PC-3 (cell line): Measurements from ENCODE around the gene CHAF1A.

ENCODE experiments used
- EZH2 ChIP-seq: fragments of 300-600 bp; sonication (generic); IDR thresholded peaks from one replicate; pipeline ENCODE4 v1.6.1; 2017; ENCODE audit warnings: antibody characterized with exemption, mild to moderate bottlenecking, low read length; ENCODE audit not compliant: unreplicated experiment
- EZH2phosphoT487 ChIP-seq: fragments of 300-600 bp; sonication (generic); IDR thresholded peaks from 2 replicates; pipeline ENCODE4 v1.6.1; 2018; ENCODE audit warnings: mild to moderate bottlenecking, antibody characterized with exemption, low read length, borderline replicate concordance
- TF ChIP-seq, protein P1 (sequence below): fragments of 300-600 bp; sonication (generic); conservative IDR thresholded peaks from 2 replicates; pipeline ENCODE4 v1.5.1; 2017; ENCODE audit warnings: antibody characterized with exemption, low read depth, mild to moderate bottlenecking, low read length

DNA sequence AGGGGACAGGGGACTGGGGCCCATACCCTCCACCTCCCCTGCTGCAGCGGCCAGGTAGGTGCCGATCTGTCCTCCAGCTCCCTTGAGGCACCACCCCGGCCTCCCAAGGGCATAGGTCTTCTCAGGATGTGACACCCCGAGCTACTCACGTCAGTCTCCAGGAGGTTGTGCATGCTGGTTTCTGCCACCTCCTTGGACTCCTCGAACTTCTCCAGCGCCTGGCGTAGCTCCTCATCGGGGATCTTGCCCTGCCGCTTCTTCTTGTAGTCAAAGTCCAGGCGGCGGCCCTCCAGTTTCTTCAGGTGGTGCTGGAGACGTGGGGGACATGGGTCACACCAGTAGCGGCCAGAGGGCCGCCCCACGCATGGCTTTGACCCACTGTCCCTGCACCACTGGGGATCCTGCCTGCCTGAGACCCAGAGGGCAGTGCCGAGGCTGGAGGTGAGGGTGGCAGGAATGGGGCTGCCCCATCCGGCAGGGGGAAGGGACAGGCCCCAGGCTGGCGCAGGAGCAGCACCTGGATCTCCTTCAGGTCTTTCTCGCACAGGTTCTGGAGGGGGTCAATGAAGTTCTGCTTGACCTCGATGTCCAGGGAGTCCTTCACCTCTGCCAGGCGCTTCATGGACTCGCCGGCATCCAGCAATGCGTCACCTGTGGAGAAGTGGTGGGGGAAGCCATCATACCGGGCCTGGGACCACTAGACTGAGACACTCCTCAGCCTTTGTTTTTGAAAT, 38.7 kb upstream of the CHAF1A start:
- TF ChIP-seq EZH2 (no peak), EZH2phosphoT487 (no peak)
- TF ChIP-seq, protein P1, sequence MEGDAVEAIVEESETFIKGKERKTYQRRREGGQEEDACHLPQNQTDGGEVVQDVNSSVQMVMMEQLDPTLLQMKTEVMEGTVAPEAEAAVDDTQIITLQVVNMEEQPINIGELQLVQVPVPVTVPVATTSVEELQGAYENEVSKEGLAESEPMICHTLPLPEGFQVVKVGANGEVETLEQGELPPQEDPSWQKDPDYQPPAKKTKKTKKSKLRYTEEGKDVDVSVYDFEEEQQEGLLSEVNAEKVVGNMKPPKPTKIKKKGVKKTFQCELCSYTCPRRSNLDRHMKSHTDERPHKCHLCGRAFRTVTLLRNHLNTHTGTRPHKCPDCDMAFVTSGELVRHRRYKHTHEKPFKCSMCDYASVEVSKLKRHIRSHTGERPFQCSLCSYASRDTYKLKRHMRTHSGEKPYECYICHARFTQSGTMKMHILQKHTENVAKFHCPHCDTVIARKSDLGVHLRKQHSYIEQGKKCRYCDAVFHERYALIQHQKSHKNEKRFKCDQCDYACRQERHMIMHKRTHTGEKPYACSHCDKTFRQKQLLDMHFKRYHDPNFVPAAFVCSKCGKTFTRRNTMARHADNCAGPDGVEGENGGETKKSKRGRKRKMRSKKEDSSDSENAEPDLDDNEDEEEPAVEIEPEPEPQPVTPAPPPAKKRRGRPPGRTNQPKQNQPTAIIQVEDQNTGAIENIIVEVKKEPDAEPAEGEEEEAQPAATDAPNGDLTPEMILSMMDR, result no peak
